Astrocyte (in vitro differentiated cells and primary cell): Measurements from ENCODE around the gene SV2C. TPM values are rescaled to one million over a fixed set of nuclear protein-coding genes. Genes with fewer than 3 reads are reported as not detected.

Experiments
- DNase-seq: peaks from one replicate; pipeline ENCODE4 v3.0.0-alpha.2; 2010; ENCODE audit warnings: low read depth
- FAIRE-seq: peaks from 2 replicates; lab custom pipeline; 2011; peaks lifted over from hg19 to GRCh38; lab: Jason Lieb, UNC
- H2AFZ ChIP-seq: 2 replicates; pipeline ENCODE4 v1.6.0; 2012; ENCODE audit warnings: low read depth, low read length, inconsistent platforms
- H3K27ac ChIP-seq: 2 replicates; pipeline ENCODE4 v1.5.1; 2011; ENCODE audit warnings: low read depth, low read length, inconsistent platforms
- H3K27me3 ChIP-seq: 2 replicates; pipeline ENCODE4 v1.6.0; 2011; ENCODE audit warnings: low read length, inconsistent platforms; ENCODE audit not compliant: insufficient read depth
- H3K36me3 ChIP-seq: 2 replicates; pipeline ENCODE4 v1.5.1; 2011; ENCODE audit warnings: low read length, inconsistent platforms; ENCODE audit not compliant: insufficient read depth
- H3K4me1 ChIP-seq: 2 replicates; pipeline ENCODE4 v1.5.1; 2011; ENCODE audit warnings: low read length, inconsistent platforms; ENCODE audit not compliant: insufficient read depth
- H3K4me2 ChIP-seq: 2 replicates; pipeline ENCODE4 v1.6.0; 2012; ENCODE audit warnings: low read length, inconsistent platforms
- H3K4me3 ChIP-seq: 2 replicates; pipeline ENCODE4 v1.5.1; 2011; ENCODE audit warnings: low read depth, mild to moderate bottlenecking, low read length, inconsistent platforms; ENCODE audit not compliant: insufficient read depth
- H3K79me2 ChIP-seq: 2 replicates; pipeline ENCODE4 v1.6.0; 2012; ENCODE audit warnings: mild to moderate bottlenecking, low read length, inconsistent platforms; ENCODE audit not compliant: insufficient read depth
- H3K9ac ChIP-seq: 2 replicates; pipeline ENCODE4 v1.6.0; 2012; ENCODE audit warnings: mild to moderate bottlenecking, low read length, inconsistent platforms
- H3K9me3 ChIP-seq: 2 replicates; pipeline ENCODE4 v1.5.1; 2012; ENCODE audit warnings: low read depth, mild to moderate bottlenecking, low read length, inconsistent platforms; ENCODE audit not compliant: insufficient read depth
- H4K20me1 ChIP-seq: 2 replicates; pipeline ENCODE4 v1.6.0; 2012; ENCODE audit warnings: low read length, inconsistent platforms; ENCODE audit not compliant: insufficient read depth
- H3K27ac Mint-ChIP-seq: one replicate; pipeline ENCODE4 v1.8.0; 2021; ENCODE audit warnings: mild to moderate bottlenecking, mixed read lengths; ENCODE audit not compliant: unreplicated experiment
- H3K27me3 Mint-ChIP-seq: one replicate; pipeline ENCODE4 v1.8.0; 2021; ENCODE audit warnings: low read depth, mixed read lengths; ENCODE audit not compliant: unreplicated experiment
- H3K36me3 Mint-ChIP-seq: one replicate; pipeline ENCODE4 v1.8.0; 2021; ENCODE audit warnings: low read depth, mixed read lengths; ENCODE audit not compliant: unreplicated experiment
- H3K4me1 Mint-ChIP-seq: one replicate; pipeline ENCODE4 v1.8.0; 2021; ENCODE audit warnings: low read depth, mixed read lengths; ENCODE audit not compliant: unreplicated experiment
- H3K4me3 Mint-ChIP-seq: one replicate; pipeline ENCODE4 v1.8.0; 2021; ENCODE audit warnings: mild to moderate bottlenecking, moderate library complexity, mixed read lengths; ENCODE audit not compliant: unreplicated experiment
- H3K9me3 Mint-ChIP-seq: one replicate; pipeline ENCODE4 v1.8.0; 2021; ENCODE audit warnings: mild to moderate bottlenecking, mixed read lengths; ENCODE audit not compliant: unreplicated experiment
- CTCF ChIP-seq: IDR thresholded peaks from 2 replicates; pipeline ENCODE4 v1.5.1; 2011; ENCODE audit warnings: low read depth, mild to moderate bottlenecking, inconsistent platforms, low read length, moderate library complexity; ENCODE audit not compliant: insufficient read depth
- EZH2 ChIP-seq: IDR thresholded peaks from 2 replicates; pipeline ENCODE4 v1.6.1; 2012; ENCODE audit warnings: mild to moderate bottlenecking, low read length, inconsistent platforms; ENCODE audit not compliant: insufficient read depth
- total RNA-seq: library from RNA; stranded (reverse); gene quantifications from 2 replicates; pipeline ENCODE4 v1.2.1, GENCODE V29; 2021

Gene SV2C
- total RNA-seq, 1 donor from 2014 or later = 0.05 TPM

DNA sequence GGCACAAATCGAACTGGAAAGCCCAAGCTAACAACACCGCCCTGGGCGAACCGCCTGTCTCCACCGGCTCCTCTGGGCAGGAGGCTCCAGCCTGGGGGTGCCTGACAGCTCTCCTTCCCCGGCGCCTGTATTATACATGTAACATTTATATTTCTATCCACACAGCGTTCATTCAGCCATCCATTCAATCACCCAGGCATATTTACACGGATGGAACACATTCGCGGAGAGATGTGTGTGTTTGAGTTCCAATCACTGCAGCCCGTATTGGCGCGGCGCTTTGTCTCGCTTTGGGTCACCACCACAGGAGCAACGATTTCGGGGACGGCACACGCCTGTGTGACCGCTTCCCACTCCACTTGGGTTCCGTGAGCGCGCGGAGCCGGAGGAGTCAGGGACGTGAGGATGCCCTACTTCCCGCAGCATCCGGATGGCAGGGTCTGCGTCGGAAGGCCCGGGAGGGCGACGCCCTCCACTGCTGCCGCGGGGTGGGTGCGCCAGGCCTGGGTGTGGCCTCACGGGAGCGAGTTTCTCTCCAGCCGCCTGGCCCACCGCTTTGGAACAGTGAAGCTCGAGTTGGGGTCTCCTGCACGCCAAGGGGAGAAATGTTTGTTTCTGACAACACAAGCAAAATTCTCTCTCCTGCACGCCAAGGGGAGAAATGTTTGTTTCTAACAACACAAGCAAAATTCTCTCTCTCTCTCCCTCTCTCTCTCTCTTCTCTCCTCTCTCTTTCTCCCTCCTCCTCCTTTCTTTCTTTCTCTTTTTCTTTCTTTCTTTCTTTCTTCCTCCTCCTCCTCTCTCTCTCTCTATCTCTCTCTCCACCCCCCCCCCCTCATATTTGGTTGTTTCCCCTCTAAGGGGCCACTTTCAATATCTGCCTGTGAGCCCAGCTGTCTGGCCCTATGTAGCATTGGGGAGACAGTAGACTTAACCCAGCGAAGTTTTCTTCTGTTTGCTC lies 1.1 kb upstream of the SV2C start:
- peaks cover 82% of the 10 kb centered on the region for H3K27me3 Mint-ChIP-seq
- H3K4me1 Mint-ChIP-seq = peaks cover 6% of the 10 kb centered on the region
- no peak overlapping the region for H3K4me3 ChIP-seq
- H4K20me1 ChIP-seq = no peaks in the 10 kb centered on the region
- no peaks in the 10 kb centered on the region for H3K36me3 Mint-ChIP-seq
- H3K4me2 ChIP-seq = peak overlapping the region; percentile 78
- H3K27me3 ChIP-seq = peaks cover 51% of the 10 kb centered on the region
- no peak for DNase-seq
- no peaks in the 10 kb centered on the region for H3K36me3 ChIP-seq
- no peaks in the 10 kb centered on the region for H3K9me3 ChIP-seq
- peak overlapping the region; percentile 74 for H3K4me3 Mint-ChIP-seq
- H3K27ac ChIP-seq = no peak overlapping the region
- no peak for TF ChIP-seq CTCF
- TF ChIP-seq EZH2 = peak; percentile 4
- no peaks in the 10 kb centered on the region for H3K79me2 ChIP-seq
- H3K9me3 Mint-ChIP-seq = no peaks in the 10 kb centered on the region
- no peaks in the 10 kb centered on the region for H3K4me1 ChIP-seq
- no peak overlapping the region for H3K9ac ChIP-seq
- H2AFZ ChIP-seq = no peak overlapping the region
- H3K27ac Mint-ChIP-seq = no peak overlapping the region
- FAIRE-seq = no peak

DNA sequence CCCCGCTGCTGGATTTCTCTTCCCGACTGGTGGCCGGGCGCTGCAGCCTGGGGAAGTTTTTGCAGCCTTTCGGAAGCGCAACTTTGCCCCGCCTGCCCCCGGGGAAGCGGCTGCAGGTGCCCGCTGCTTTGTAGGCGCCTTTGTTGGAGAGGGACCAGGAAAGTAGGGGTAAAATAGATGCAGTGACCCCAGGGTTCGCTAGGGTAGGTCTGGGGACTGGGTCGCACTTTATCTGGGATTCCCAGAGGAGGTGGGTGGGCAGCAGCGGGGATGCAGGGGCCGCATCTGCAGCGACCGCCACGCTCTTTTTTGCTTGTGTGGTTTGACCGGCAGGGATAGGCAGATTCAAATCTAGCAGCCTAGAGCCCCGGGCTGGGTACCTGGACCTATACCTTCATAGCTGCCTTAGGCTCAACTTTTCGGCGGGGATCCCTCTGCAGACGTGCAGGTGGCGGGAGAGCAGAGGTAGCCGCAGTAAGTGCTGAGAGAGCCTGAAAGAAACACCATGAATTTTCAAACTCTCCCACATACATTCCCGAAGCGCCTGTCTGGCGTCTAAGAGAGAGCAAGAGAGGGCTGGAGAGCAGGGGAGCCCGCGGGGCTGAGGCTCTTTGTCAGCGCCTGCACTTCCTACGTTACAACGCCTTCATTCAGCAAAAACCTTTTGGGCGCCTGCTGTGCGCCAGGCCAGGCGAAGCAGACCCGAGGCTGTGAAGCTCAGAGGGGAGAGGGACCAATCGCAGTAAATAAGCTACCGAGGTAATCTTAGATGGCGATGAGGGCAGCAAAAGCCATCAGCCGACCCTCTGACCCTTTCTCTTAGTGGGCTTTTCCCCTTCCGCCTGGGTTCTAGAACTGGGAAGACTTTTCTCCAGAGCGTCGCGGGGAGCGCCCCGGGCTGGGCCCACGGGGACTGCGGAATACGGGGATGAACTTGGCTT lies 642 bp downstream of the SV2C start:
- H3K27ac Mint-ChIP-seq = peak overlapping the region; percentile 47
- no peaks in the 10 kb centered on the region for H4K20me1 ChIP-seq
- H3K4me2 ChIP-seq = peak overlapping the region; percentile 78
- H3K36me3 ChIP-seq = no peaks in the 10 kb centered on the region
- no peaks in the 10 kb centered on the region for H3K9me3 Mint-ChIP-seq
- H3K9ac ChIP-seq = no peak overlapping the region
- no peaks in the 10 kb centered on the region for H3K4me1 ChIP-seq
- H3K27me3 ChIP-seq = peaks cover 51% of the 10 kb centered on the region
- no peaks in the 10 kb centered on the region for H3K36me3 Mint-ChIP-seq
- TF ChIP-seq EZH2 (peak; percentile 50), CTCF (no peak)
- no peak for DNase-seq
- no peak overlapping the region for H3K4me3 ChIP-seq
- no peak overlapping the region for H3K27ac ChIP-seq
- peak overlapping the region; percentile 60 for H2AFZ ChIP-seq
- H3K9me3 ChIP-seq = no peaks in the 10 kb centered on the region
- peaks cover 74% of the 10 kb centered on the region for H3K27me3 Mint-ChIP-seq
- H3K4me3 Mint-ChIP-seq = peak overlapping the region; percentile 81
- peaks cover 6% of the 10 kb centered on the region for H3K4me1 Mint-ChIP-seq
- FAIRE-seq = no peak
- no peaks in the 10 kb centered on the region for H3K79me2 ChIP-seq
